A549 (cell line): ENCODE data around the gene TNFSF13B. TPM values are rescaled to one million over a fixed set of nuclear protein-coding genes. Genes with fewer than 3 reads are reported as not detected.

Source experiments
- ATAC-seq, 2 experiments: fragments of 200-7000 bp in 1 of 2; fragments of >200 bp in 1 of 2; cut with Nextera tagmentation in 1 of 2; cut with Tn5 transposase in 1 of 2; 3 replicates each; pipeline versions ENCODE4 v1.8.0 to v1.9.1; 2018 to 2020; ENCODE audit warnings: mild to moderate bottlenecking in 1 of 2, moderate library complexity in 1 of 2
- CTCF ChIA-PET: fragments of 300-600 bp; sonication (Branson Sonifier 250); formaldehyde crosslinking; extraction: SDS; loops from one replicate; lab custom pipeline; 2021; ENCODE audit warnings: antibody characterized with exemption, inconsistent platforms; lab: Yijun Ruan, JAX
- POLR2A ChIA-PET: fragments of 350-600 bp; formaldehyde crosslinking; extraction: SDS; loops from one replicate; lab custom pipeline; 2021; ENCODE audit warnings: antibody characterized with exemption, inconsistent platforms; lab: Yijun Ruan, JAX
- DNase-seq, 2 experiments: peaks; one replicate each; pipeline versions ENCODE4 v3.0.0 to v3.0.0-alpha.2; 2011 to 2016; ENCODE audit warnings: low read depth in 1 of 2, low spot score in 1 of 2
- FAIRE-seq: peaks from 2 replicates; lab custom pipeline; 2011; peaks lifted over from hg19 to GRCh38; lab: Jason Lieb, UNC
- H3K27ac ChIP-seq, 2 experiments: fragments of >200 bp; sonication (Bioruptor Twin); formaldehyde crosslinking; 3 replicates each; pipeline ENCODE4 v1.5.1; 2016 to 2017
- H3K4me1 ChIP-seq: fragments of >200 bp; sonication (Bioruptor Twin); formaldehyde crosslinking; 3 replicates; pipeline ENCODE4 v1.6.1; 2016
- H3K4me2 ChIP-seq: fragments of >200 bp; sonication (Bioruptor Twin); formaldehyde crosslinking; 3 replicates; pipeline ENCODE4 v1.6.1; 2016
- H3K4me3 ChIP-seq: fragments of >200 bp; sonication (Bioruptor Twin); formaldehyde crosslinking; 3 replicates; pipeline ENCODE4 v1.5.1; 2016
- H3K9me3 ChIP-seq: fragments of >200 bp; sonication (Bioruptor Twin); formaldehyde crosslinking; 3 replicates; pipeline ENCODE4 v1.6.1; 2016
- EHMT2 ChIP-seq: fragments of 200-600 bp; sonication (generic); IDR thresholded peaks from 2 replicates; pipeline ENCODE4 v1.6.1; 2016; ENCODE audit warnings: antibody characterized with exemption, low read depth, mild to moderate bottlenecking, moderate library complexity
- EP300 ChIP-seq, 2 experiments: fragments of >200 bp; sonication (Bioruptor Twin); formaldehyde crosslinking; IDR thresholded peaks; 2 replicates in 1 of 2; 3 replicates in 1 of 2; pipeline ENCODE4 v1.6.1; 2016 to 2017
- FOSL2 ChIP-seq, 2 experiments: fragments of 450-650 bp in 1 of 2; fragments of >200 bp in 1 of 2; sonication (Bioruptor Twin) in 1 of 2; formaldehyde crosslinking; IDR thresholded peaks; 2 replicates each; pipeline versions ENCODE4 v1.5.0 to v1.6.1; 2016 to 2020; ENCODE audit warnings: mild to moderate bottlenecking in 1 of 2, moderate library complexity in 1 of 2
- HEYL ChIP-seq: fragments of 250-450 bp; sonication (Bioruptor Pico); IDR thresholded peaks from 2 replicates; pipeline ENCODE4 v1.8.0; 2021; ENCODE audit warnings: mild to moderate bottlenecking, moderate library complexity
- HMGXB4 ChIP-seq: fragments of 250-450 bp; sonication (Bioruptor Pico); IDR thresholded peaks from 2 replicates; pipeline ENCODE4 v1.5.0; 2021; ENCODE audit warnings: mild to moderate bottlenecking, moderate library complexity, borderline replicate concordance
- HOXB5 ChIP-seq: fragments of 250-450 bp; sonication (Bioruptor Pico); IDR thresholded peaks from 2 replicates; pipeline ENCODE4 v1.5.0; 2020; ENCODE audit warnings: mild to moderate bottlenecking, moderate library complexity
- JUN ChIP-seq, 2 experiments: fragments of >200 bp; sonication (Bioruptor Twin); formaldehyde crosslinking; IDR thresholded peaks; 2 replicates in 1 of 2; 3 replicates in 1 of 2; pipeline ENCODE4 v1.6.1; 2016 to 2017
- MAFK ChIP-seq: fragments of 450-650 bp; IDR thresholded peaks from 2 replicates; pipeline ENCODE4 v1.6.1; 2014; ENCODE audit not compliant: partially characterized antibody
- PHF8 ChIP-seq: fragments of 200-600 bp; sonication (generic); IDR thresholded peaks from 2 replicates; pipeline ENCODE4 v1.6.1; 2016; ENCODE audit warnings: low read depth, mild to moderate bottlenecking, antibody characterized with exemption, moderate library complexity, borderline replicate concordance
- RARB ChIP-seq: fragments of 250-450 bp; sonication (Bioruptor Pico); IDR thresholded peaks from 2 replicates; pipeline ENCODE4 v1.8.0; 2021; ENCODE audit warnings: mild to moderate bottlenecking, moderate library complexity
- REST ChIP-seq: fragments of 200-600 bp; sonication (generic); IDR thresholded peaks from 2 replicates; pipeline ENCODE4 v1.6.1; 2016; ENCODE audit warnings: antibody characterized with exemption, mild to moderate bottlenecking, moderate library complexity
- TP53 ChIP-seq: fragments of 250-450 bp; sonication (Bioruptor Pico); IDR thresholded peaks from 2 replicates; pipeline ENCODE4 v1.5.0; 2021; ENCODE audit warnings: mild to moderate bottlenecking, moderate library complexity
- WGBS: methylation state at CpG from one replicate; pipeline ENCODE4 v1.1.6; 2017; ENCODE audit errors: missing lambda C conversion rate; 5-methylcytosine and 5-hydroxymethylcytosine counted together
- polyA plus RNA-seq, 4 experiments: library from polyadenylated mRNA; depleted of rRNA in 3 of 4; stranded (reverse); fragments of >200 nt; fragmentation: RNase III in 1 of 4; extraction: RNeasy Plus Mini Kit Qiagen cat#74134 plus additional on column Dnase treatment in 1 of 4; gene quantifications; 2 replicates in 3 of 4; 3 replicates in 1 of 4; pipeline ENCODE4 v1.2.3, GENCODE V29; 2011 to 2017
- small RNA-seq, 6 experiments: library from RNA; depleted of rRNA; stranded (forward); fragments of <200 nt; gene quantifications; one replicate each; pipeline ENCODE3, GENCODE V24; 2012
- TF ChIP-seq, protein P1 (sequence below): IDR thresholded peaks from 2 replicates; pipeline ENCODE4 v1.6.1; 2012
- TF ChIP-seq, protein P2 (sequence below): fragments of 150-350 bp; IDR thresholded peaks from 2 replicates; pipeline ENCODE4 v1.6.1; 2014; ENCODE audit warnings: low read depth, mild to moderate bottlenecking, low read length

The TNFSF13B gene
- polyA plus RNA-seq, 2 of the 4 experiments (the other 2 are of a cell fraction): 0.13 to 0.22 TPM

DNA sequence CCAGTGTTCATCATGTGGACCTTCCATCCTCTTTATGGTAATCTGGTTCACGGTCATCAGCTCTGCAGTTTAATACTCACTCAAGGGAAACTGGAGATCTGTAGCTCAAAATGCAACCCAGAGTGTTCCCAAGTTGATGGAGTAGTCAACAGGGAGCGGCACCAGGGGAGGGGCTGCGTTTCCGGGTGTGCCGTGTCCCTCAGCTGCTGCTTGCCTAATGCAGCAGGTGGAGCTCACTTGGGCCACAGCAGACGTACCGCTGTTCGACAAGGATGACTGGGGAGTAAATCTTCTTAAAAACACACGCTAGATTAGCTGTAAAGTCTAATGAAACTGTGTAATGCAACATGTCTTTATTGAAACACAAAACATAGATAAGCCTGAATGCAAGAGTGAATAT, 81.1 kb downstream of the TNFSF13B start (continued):
- TF ChIP-seq HMGXB4 (CRISPR knock-in tag): no peak
- no peak for TF ChIP-seq HEYL (CRISPR knock-in tag)

- FAIRE-seq: no peak
- TF ChIP-seq TP53 (CRISPR knock-in tag): no peak
- no peak for TF ChIP-seq HOXB5 (CRISPR knock-in tag)
- no peak for TF ChIP-seq REST
- TF ChIP-seq PHF8: no peak
- TF ChIP-seq, protein P1, sequence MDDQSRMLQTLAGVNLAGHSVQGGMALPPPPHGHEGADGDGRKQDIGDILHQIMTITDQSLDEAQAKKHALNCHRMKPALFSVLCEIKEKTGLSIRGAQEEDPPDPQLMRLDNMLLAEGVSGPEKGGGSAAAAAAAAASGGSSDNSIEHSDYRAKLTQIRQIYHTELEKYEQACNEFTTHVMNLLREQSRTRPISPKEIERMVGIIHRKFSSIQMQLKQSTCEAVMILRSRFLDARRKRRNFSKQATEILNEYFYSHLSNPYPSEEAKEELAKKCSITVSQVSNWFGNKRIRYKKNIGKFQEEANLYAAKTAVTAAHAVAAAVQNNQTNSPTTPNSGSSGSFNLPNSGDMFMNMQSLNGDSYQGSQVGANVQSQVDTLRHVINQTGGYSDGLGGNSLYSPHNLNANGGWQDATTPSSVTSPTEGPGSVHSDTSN: no peak
- TF ChIP-seq, protein P2, sequence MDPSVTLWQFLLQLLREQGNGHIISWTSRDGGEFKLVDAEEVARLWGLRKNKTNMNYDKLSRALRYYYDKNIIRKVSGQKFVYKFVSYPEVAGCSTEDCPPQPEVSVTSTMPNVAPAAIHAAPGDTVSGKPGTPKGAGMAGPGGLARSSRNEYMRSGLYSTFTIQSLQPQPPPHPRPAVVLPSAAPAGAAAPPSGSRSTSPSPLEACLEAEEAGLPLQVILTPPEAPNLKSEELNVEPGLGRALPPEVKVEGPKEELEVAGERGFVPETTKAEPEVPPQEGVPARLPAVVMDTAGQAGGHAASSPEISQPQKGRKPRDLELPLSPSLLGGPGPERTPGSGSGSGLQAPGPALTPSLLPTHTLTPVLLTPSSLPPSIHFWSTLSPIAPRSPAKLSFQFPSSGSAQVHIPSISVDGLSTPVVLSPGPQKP: no peak
- TF ChIP-seq EP300 (IDR thresholded peaks at IDR 0.05): no peak
- TF ChIP-seq RARB (CRISPR knock-in tag): no peak
- no peak for TF ChIP-seq EHMT2
- TF ChIP-seq JUN (IDR thresholded peaks at IDR 0.05): no peak
- 42% methylated on average over 3 of the region's 3 CpGs for WGBS
Measured at GRCh38 chr13:108352599-108352998, 83.1 kb downstream of the TNFSF13B start.

GRCh38 chr13:108357228-108357627, 87.7 kb downstream of the TNFSF13B start:
- no peak overlapping the region for H3K4me2 ChIP-seq
- no peak for ATAC-seq
- ChIA-PET POLR2A (no interaction called here), CTCF (interaction anchor here (1.6 kb wide), 1 partner anchor 151 kb away, joined by 4 read pairs; no protein-coding TSS in a partner anchor)
- no peak for FAIRE-seq
- WGBS: 40% methylated on average over 3 of the region's 3 CpGs
- H3K4me3 ChIP-seq: no peak overlapping the region
- no peaks in the 10 kb centered on the region for H3K9me3 ChIP-seq
- H3K4me1 ChIP-seq: no peaks in the 10 kb centered on the region
- DNase-seq: no peak
- TF ChIP-seq FOSL2 (IDR thresholded peaks at IDR 0.05) (no peak), FOSL2 (CRISPR knock-in tag; IDR thresholded peaks at IDR 0.05) (no peak), MAFK (peak; percentile 31)
- H3K27ac ChIP-seq: no peak overlapping the region

More at GRCh38 chr13:108352599-108352998, 83.1 kb downstream of the TNFSF13B start:
- ATAC-seq: no peak
- CTCF ChIA-PET: interaction anchor here (2.7 kb wide), 1 partner anchor 156 kb away, joined by 8 read pairs; no protein-coding TSS in a partner anchor
- no peak for DNase-seq
- POLR2A ChIA-PET: no interaction called here
- Histone ChIP-seq H3K27ac (no peak overlapping the region), H3K9me3 (no peaks in the 10 kb centered on the region), H3K4me3 (no peak overlapping the region), H3K4me2 (no peak overlapping the region), H3K4me1 (no peaks in the 10 kb centered on the region)

Small RNA genes within 50 kb of the gene (small RNA-seq; reads per million reads assigned to genes)
- gene RNA5SP39: 0 reads per million in 6 experiments

Other genes starting within 250 kb of the TNFSF13B start
- gene LIG4, start 54.2 kb upstream of the TNFSF13B start, polyA plus RNA-seq (2011; rRNA removed): 9.1 and 10.0 TPM in 2 replicates
- 7.1 to 7.9 TPM (median 7.5 TPM) in 3 replicates for gene LIG4, start 54.2 kb upstream of the TNFSF13B start, polyA plus RNA-seq (2017; fragmentation: RNase III; extraction: RNeasy Plus Mini Kit Qiagen cat#74134 plus additional on column Dnase treatment)
- 6.7 and 9.7 TPM in 2 replicates for gene ABHD13, start 51.3 kb upstream of the TNFSF13B start, polyA plus RNA-seq (2011; rRNA removed)
- 4.7 to 5.7 TPM (median 5.7 TPM) in 3 replicates for gene ABHD13, start 51.3 kb upstream of the TNFSF13B start, polyA plus RNA-seq (2017; fragmentation: RNase III; extraction: RNeasy Plus Mini Kit Qiagen cat#74134 plus additional on column Dnase treatment)